Fibroblast of villous mesenchyme (primary cell): ENCODE data around the gene GPR119. TPM values are rescaled to one million over a fixed set of nuclear protein-coding genes. Genes with fewer than 3 reads are reported as not detected.

ENCODE experiments used
- DNase-seq: peaks from one replicate; pipeline ENCODE4 v3.0.0-alpha.2; 2010; ENCODE audit warnings: low read depth
- H3K4me3 ChIP-seq: 2 replicates; pipeline ENCODE4 v1.5.1; 2011; ENCODE audit warnings: low read depth, mild to moderate bottlenecking, low read length
- total RNA-seq: library from RNA; depleted of rRNA; stranded (reverse); fragments of >200 nt; gene quantifications from 2 replicates; pipeline ENCODE4 v1.2.3, GENCODE V29; 2012
- TF ChIP-seq, protein P1 (sequence below): IDR thresholded peaks from 2 replicates; pipeline ENCODE4 v1.5.1; 2012; ENCODE audit warnings: low read depth, mild to moderate bottlenecking, low read length; ENCODE audit not compliant: insufficient read depth

GPR119 gene
- total RNA-seq, 1 donor, result not detected

- DNase-seq, result no peak
- TF ChIP-seq, protein P1, sequence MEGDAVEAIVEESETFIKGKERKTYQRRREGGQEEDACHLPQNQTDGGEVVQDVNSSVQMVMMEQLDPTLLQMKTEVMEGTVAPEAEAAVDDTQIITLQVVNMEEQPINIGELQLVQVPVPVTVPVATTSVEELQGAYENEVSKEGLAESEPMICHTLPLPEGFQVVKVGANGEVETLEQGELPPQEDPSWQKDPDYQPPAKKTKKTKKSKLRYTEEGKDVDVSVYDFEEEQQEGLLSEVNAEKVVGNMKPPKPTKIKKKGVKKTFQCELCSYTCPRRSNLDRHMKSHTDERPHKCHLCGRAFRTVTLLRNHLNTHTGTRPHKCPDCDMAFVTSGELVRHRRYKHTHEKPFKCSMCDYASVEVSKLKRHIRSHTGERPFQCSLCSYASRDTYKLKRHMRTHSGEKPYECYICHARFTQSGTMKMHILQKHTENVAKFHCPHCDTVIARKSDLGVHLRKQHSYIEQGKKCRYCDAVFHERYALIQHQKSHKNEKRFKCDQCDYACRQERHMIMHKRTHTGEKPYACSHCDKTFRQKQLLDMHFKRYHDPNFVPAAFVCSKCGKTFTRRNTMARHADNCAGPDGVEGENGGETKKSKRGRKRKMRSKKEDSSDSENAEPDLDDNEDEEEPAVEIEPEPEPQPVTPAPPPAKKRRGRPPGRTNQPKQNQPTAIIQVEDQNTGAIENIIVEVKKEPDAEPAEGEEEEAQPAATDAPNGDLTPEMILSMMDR, result no peak
- H3K4me3 ChIP-seq, result no peak overlapping the region
Measured at GRCh38 chrX:130415201-130415600, 29.7 kb upstream of the GPR119 start.

DNA sequence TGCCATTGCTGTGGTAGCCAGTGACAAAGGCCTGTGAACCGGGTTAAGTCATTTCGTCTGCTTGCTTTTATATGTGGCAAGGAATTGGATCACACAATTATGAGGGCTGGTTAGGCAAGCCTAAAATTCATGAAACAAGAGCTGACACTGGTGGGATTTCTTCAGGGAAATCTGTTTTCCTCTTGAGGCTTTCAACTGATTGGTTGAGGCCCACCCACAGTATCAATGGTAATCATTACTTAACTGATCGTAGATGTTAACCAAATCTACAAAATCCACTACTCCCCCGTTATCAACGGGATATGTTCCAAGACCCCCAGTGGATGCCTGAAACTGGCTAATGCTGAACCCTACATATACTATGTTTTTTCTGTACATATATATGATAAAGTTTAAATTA lies 29.3 kb upstream of the GPR119 start:
- H3K4me3 ChIP-seq, result no peak overlapping the region
- no peak for DNase-seq
- TF ChIP-seq, protein P1, result no peak

GRCh38 chrX:130413415-130413814 lies 27.9 kb upstream of the GPR119 start:
- H3K4me3 ChIP-seq, result no peak overlapping the region
- TF ChIP-seq, protein P1, result no peak
- DNase-seq, result peak; percentile 56

DNA sequence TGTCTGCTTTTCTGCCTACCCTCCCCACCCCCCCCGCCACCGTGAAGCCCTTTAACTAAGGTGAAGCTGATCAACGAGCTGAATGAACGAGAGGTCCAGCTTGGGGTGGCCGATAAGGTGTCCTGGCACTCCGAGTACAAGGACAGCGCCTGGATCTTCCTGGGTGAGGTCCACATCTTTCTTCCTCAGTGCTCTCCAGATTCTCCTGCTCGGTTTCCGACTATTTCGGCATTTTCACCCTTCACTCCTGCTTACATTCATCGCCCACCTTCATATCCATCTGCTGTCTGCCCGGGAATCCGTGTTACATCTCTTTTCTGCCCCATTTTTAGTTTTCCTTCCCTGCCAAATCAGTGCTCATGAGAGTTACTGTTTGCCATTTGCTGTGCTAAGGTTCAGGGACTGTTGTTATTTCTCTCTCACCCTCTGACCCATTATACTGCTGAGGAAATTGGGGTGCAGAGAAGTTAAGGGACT lies 16.8 kb upstream of the GPR119 start:
- no peak for DNase-seq

GRCh38 chrX:130401415-130402207 lies 16.1 kb upstream of the GPR119 start, which contains the start of gene RBMX2:
Gene RBMX2 (plus strand): TSS chrX:130401987. CDS start chrX:130402033, 46 bp downstream.
- H3K4me3 ChIP-seq, result peak within 1 kb of the TSS; percentile 64
- peak; percentile 71 for DNase-seq
- TF ChIP-seq, protein P1, result no peak

More for the DNA sequence above, 16.8 kb upstream of the GPR119 start:
- TF ChIP-seq, protein P1, result no peak
- peak overlapping the region; percentile 64 for H3K4me3 ChIP-seq

DNA sequence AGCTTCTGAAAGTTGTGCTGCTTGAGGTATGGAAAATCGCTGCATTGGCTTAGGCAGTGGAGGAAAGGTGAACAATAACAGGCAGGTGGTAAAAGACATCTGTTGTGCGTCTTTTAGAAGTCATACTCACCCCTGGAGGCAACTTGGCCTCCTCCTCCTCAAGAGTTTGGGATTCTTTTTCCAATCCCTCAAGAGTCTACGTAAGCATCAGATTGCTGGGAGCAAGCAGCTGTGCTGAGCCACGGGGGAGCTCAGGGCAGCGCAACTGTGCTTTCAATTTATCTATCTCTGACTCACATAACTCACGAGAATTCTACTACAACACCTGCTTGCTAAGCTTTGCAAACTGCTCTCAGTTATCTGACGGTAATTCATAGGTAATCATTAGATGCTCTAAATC lies 9.9 kb upstream of the GPR119 start:
- DNase-seq, result no peak
- H3K4me3 ChIP-seq, result no peak overlapping the region
- TF ChIP-seq, protein P1, result no peak
